GM18508 (cell line): Measurements from ENCODE around the gene STXBP3.

Source experiments
- ATAC-seq: cut with Tn5 transposase; IDR thresholded peaks from one replicate; pipeline ENCODE4 v1.9.1; 2021; ENCODE audit warnings: moderate number of reproducible peaks; ENCODE audit not compliant: insufficient read depth, unreplicated experiment

STXBP3 gene

DNA sequence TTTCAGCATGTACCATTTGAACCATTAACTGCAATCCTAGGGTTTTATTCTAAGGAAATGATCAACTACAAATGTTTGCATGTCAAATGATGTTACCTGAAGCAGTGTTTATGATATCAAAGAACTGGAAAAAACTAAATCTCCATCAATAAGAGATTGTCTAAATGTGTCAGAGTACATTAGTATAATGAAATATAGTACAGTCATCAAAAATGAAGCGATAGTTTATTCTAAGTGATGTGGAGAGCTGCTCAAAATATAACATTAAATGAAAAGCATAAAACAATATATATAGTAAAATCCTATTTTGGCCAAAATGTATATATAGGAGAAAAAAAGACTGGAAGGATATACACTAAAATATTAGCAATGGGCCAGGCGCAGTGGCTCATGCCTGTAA is 86.5 kb downstream of the STXBP3 start:
- ATAC-seq: no peak

- no peak for ATAC-seq
Observed at GRCh38 chr1:108841703-108842102, 95.2 kb downstream of the STXBP3 start.

GRCh38 chr1:108842525-108843181 is 96.2 kb downstream of the STXBP3 start:
- no peak for ATAC-seq

GRCh38 chr1:108843390-108844137 is 97.1 kb downstream of the STXBP3 start:
- ATAC-seq: no peak

GRCh38 chr1:108845446-108845845 is 99.0 kb downstream of the STXBP3 start:
- no peak for ATAC-seq

- ATAC-seq: no peak
Observed at GRCh38 chr1:108845991-108846390, 99.5 kb downstream of the STXBP3 start.

DNA sequence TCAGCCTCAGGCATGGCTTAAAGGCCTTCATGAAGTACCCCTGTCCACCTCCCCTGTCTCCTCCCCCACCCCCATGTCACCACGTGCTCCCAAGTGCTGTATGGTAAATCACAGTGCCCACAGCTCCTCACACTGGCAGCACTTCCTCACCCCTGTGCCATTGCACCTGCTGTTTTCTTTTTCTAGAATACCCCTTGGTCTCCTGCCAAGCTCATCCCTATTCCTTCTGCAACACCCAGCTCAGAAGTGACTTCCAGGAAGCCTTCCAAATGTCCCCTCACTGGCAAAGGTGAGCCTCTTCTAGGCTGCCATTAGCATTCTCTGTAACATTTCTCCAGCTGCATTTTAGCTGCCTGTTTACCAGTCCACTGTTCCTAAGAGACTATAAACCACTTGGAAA is 101.0 kb downstream of the STXBP3 start:
- no peak for ATAC-seq

DNA sequence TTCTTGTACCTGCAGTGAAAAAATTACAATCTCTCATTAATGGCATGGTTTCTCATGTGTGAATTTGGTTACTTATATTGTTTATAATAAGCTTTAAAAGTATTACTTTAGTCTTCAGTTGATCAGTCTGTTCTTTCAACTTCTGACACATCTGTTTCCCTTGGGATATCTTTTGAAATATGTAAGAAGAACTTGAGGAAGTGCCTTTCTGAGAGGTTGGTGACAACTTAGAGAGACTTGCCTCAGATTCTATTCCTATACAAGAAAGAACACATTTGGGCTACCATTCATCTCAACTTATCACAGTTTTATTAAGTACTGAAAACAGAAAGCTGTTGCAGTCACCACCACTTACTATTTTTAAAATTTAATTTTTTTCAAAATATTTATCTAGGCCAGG is 102.3 kb downstream of the STXBP3 start:
- ATAC-seq: no peak

GRCh38 chr1:108850929-108851328 is 104.5 kb downstream of the STXBP3 start:
- no peak for ATAC-seq

- ATAC-seq: no peak
Observed at GRCh38 chr1:108851567-108851966, 105.1 kb downstream of the STXBP3 start.

DNA sequence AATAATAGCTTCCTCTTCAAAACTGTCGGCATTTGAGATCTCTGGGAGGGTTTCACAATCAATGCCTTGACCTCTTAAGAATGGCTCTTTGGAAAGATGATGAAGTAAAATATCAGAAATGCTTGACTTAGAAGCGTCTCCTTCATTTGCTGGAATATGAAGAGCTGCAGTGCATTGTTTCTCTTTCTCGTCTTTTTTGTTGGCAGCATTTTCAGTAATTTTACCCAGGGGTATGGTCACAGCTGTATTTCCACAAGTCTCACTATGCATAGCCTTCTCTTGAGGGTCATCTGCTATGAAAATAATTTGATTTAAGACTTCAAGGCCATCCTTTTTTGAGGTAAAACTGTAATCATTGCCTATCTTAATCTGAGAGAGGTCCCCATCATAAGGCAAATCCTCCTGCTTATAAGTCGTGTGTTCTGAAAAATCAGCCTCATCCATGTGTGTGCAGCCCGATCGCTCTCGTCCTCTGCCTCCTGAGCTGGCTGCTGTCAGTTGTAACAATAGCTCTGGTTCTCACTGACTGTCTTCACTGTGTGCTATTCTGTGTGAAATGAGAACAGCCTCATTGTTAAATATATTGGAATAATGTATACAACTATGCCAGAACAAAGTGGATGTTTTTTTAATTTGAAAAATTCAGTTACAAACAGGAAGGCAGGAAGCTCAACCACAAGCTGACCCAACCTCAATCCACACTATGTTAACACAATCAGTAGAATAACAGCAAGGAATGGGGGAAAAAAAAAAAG is 105.9 kb downstream of the STXBP3 start:
- no peak for ATAC-seq

GRCh38 chr1:108854221-108855019 is 107.9 kb downstream of the STXBP3 start:
- no peak for ATAC-seq

GRCh38 chr1:108856994-108857393 is 110.5 kb downstream of the STXBP3 start, which contains the start of gene AKNAD1:
TSS of gene AKNAD1 (minus strand) at chr1:108857094. CDS start at chr1:108852664, 4,430 bp downstream.
- ATAC-seq: no peak

DNA sequence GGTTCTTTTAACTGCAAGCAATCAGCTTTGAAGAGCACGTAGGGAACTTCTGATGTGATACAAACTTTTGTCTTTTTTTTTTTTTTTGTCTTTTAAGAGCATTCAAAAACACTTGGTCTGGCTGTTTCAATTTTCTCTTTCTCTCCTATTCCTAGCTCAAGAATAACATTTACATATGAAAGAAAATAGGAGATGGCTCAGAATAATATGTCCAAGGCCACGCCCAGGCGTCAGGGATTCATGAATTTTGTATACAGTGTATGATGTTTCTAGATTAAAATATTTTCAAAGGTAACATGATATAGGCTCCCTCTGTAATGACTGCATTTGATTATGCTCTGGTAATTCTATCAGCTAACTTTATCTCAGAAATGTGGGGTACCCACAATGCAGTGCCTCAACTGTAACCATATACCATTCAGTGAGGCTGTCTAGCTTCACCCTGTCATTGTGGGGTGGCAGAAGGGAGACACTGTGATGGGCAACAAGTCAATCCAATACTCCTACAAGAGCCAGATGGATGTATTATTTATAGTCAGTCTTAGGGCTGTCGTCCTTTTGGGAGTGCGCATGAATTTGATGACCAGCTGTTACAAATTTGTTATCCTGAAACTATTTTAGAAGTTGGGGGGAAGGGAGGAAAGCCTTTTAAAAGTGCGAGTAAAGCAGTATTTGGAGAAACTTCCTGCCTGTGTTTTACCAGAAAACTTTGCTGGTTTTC is 111.9 kb downstream of the STXBP3 start:
- ATAC-seq: no peak
